Left kidney (tissue), 2 donors: ENCODE data around the gene SOBP. TPM values are rescaled to one million over a fixed set of nuclear protein-coding genes. Genes with fewer than 3 reads are reported as not detected.

Source experiments
- DNase-seq: peaks from one replicate; pipeline ENCODE4 v3.0.0-alpha.2; 2013
- polyA plus RNA-seq: library from polyadenylated mRNA; unstranded; fragments of 120-200 nt; gene quantifications from one replicate; pipeline ENCODE4 v1.2.1, GENCODE V29; 2013; ENCODE audit not compliant: insufficient read length

SOBP gene
- polyA plus RNA-seq, 1 donor: 14.8 TPM

DNA sequence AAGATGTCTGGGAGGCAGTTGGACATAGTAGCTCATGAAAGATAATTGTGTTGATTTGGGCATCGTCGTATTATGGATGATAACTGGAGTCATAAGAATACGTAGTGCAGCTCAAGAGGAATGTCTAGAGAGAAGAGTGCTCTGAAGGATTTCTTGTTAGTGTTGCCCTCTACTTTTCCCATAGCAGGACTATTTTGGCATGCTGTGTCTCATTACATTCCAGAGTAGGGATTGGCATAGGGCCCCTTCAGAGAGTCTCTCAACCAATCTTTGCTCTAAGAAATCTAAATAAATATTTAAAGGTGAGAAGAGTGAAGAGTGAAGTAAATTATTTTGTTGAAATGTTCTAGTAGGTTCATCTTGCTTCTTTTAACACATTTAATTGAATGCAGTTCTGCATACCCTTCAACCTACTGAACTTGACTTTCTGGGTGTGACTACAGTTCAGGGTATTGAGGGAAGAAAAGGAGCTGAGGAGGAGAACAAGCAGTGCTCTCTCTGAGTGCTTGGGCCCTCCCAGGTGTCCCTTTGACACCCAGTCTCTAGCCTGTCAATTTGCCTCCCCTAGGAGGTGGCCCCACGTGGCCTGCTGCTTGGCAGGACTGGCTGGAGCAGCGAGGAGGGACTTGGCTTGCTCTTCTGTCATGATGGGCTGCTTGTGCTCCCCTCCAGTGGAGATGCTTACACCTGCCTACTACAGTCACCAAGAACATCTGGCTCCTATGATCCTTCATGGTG is 33.3 kb downstream of the SOBP start:
- no peak for DNase-seq

GRCh38 chr6:107523794-107524193 is 33.9 kb downstream of the SOBP start:
- DNase-seq: no peak

GRCh38 chr6:107524626-107525025 is 34.7 kb downstream of the SOBP start:
- no peak for DNase-seq

DNA sequence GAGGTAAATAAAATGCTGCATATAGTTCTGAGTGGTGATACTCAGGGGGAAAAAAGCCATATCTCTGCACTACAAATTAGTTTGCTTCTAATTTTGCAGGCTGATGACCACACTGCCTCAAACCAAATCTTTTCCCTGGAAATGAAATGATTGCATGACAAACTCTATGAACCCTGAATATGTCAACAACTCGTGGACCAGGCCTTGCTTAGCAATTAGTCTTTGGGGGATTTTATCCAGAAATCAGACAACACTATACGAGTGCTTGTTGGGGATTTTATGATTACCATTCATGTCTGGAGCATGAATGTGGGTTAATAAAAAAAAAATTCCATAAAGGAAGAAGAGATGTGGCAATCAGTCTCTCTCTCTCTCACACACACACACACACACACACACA is 42.0 kb downstream of the SOBP start:
- no peak for DNase-seq

- DNase-seq: no peak
Observed at GRCh38 chr6:107532706-107533105, 42.8 kb downstream of the SOBP start.

- DNase-seq: no peak
Observed at GRCh38 chr6:107533415-107534059, 43.6 kb downstream of the SOBP start.

DNA sequence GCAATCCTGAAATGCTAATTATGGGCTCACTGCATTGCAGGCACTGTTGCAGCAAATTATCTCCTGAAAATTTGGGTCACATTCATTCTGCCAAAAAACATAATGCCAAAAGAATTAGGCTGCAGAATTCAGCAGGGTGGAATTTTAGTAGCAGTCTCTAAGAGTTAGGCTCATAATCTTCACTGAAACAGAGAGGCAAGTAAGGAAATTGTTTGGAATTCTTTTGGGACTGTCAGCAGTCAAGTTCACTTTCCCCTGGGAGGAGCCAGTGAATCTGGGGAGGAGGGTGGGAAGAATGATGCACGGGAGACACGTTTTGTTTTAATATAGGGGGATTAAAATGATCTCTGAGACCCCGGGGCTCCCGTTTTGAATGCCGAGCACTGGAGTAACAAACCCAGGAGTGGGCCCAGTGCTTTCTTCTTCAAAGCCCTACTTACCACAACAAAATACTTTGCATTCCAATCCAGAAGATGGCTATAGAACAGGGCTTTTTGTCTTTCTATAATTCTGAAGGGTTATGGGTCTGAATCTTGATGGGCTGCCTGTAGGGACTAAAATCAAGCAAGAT is 44.7 kb downstream of the SOBP start:
- no peak for DNase-seq

- DNase-seq: no peak
Observed at GRCh38 chr6:107535626-107536025, 45.7 kb downstream of the SOBP start.

DNA sequence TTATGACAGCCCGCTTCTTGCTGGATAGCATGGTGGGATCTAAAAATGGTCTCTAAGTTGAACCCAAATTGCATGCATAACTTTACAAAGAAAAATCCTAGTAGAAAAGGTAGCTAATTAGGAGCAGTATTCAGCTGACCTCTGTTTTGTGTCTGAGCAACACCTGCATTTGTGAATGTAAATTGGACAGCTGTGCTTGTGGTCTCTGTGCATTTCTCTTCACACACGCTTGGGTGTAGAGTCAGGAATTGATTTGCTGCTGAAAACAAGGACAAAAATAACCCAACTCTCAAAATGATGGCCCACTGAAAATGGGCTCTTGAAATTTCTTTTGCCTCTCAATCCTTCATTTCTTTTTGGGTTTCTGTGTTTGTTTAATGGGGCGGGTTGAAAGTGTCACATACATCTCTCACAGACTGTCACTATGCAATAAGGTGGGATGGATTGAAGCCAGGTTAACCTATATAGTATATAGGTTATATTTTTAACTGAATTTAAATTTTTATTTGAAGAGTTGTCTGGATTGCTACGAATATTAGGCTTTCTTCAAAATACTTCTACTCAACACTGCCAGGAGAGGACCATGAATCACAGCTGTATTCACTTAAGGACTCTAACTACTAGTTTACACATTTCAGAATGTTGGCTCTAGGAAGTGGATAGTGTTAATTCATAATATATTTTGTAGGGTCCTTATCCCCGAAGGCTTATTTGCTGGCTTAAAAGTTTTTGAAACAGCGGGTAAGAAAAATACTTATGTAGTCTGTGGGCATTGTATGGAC is 46.5 kb downstream of the SOBP start:
- DNase-seq: no peak

DNA sequence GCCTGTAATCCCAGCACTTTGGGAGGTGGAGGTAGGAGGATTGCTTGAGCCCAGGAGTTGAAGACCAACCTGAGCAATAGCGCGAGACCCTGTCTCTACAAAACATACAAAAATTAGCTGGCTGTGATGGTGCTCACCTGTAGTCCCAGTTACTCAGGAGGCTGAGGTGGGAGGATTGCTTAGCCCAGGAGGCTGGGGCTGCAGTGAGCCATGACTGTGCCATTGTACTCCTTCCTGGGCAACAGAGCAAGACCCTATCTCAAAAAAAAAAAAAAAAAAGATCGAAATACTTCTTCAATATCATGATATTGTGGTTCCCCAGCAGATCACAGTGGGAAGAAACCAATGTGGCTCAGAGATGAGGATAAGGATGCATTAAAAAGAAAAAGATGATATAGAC is 47.6 kb downstream of the SOBP start:
- DNase-seq: no peak

GRCh38 chr6:107538856-107539387 is 49.0 kb downstream of the SOBP start:
- no peak for DNase-seq

GRCh38 chr6:107539409-107539808 is 49.5 kb downstream of the SOBP start:
- DNase-seq: peak; percentile 37

GRCh38 chr6:107539849-107540464 is 50.0 kb downstream of the SOBP start:
- DNase-seq: no peak

DNA sequence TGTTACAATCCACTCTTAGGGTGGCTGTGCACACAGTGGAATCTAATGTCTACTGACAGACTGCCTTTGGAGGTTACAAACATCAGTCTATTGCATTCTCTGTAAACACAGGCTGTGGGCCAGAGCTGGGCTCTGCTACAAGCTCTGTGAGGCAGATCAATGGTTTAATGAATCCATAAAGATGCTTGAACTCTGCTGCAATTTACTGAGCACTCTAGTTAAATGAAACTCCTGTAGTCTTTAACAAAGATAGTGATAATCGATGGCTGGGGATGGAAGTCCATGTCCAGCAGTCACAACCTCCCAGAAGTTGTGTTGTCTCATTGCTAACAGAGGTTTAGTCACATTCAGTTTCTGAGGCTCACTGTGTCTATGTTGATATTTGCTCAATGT is 50.5 kb downstream of the SOBP start:
- DNase-seq: no peak

- no peak for DNase-seq
Observed at GRCh38 chr6:107542192-107542668, 52.3 kb downstream of the SOBP start.

DNA sequence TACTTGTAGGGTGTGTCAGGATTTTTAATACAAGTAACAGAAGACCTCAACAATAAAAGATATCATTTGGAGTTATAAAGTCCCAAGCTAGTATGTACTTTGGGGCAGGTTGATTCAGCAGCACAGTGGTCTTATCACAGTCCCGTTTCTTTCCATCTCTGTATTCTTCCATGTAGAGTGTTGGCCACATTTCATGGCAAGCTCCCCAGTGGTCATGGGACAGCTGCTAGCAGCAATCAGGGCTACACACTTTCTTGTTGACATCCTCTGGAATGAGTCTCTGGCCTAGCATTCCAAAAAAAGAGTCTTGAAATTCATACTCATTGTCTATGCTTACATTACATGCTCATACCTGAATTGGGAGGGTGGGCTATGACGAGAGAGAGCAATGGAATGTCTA is 53.2 kb downstream of the SOBP start:
- DNase-seq: no peak

DNA sequence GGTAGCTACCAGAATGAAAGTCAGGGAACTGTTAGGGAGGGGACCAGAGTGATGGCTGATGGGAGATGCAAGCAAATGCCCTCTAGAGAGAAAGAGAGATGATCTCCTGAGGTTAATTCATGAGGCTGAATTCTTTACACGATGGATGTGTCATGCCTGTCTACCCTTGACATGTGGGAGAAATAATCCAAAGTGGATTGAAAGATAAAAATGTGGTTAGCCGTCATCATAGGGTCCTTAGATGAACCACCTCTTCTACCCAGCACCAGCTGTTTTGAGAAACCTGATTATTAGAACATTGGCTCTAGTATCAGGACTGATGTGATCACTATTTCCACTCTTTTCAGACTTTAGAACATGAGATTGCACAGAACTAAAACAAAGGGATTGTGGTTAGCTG is 53.6 kb downstream of the SOBP start:
- no peak for DNase-seq

DNA sequence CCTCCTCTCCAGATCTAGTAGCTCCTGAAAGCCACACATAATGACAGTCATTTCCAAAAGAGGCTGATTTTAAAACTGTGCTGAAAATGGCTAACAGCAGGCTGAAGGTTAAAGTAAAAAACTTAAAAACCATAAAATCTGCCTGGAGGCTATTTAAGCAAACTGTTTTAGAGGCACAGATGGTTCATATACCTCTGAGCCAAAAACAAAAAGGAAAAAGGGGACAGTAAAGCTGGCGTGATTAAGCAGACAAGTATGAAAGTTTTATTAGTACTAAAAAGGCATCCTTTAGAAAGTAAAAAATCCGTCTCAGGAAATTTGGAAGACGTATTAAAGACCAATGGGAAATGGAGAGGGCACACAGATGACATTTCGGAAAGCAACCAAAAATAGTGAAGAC is 55.8 kb downstream of the SOBP start:
- no peak for DNase-seq

DNA sequence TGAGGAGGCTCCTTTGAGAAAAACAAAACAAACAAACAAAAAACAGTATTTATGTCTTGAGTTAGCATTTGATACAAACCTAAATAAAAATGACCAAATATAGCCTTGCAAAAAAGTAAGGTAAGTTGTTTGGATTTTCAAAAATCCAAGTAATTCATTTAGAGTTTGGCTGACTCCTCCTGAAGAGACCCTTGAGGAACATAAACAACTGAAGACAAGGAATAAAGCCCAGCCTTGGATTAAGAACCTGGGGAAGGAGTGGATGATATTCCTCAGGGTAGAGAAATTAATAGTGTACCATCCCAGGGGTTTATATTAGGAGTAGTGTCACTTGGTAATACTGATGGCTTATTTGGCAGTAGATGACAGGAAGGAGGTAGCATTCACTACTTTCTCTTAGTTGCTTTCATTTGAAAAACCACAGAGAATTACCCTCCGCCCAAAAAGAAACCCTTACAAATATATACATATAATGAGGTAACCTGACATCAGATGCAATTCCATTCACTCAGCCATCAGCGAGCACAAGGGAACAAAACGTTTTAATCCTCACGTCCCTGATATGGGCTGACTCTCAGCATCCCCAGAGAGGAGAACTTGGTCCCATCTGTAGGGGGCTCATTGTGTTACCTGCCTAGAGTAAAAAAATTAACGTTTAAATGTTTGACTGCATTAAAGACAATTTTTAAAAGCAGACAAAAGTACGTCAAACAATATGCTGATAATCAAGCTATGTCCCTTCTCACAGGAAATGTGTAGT is 57.0 kb downstream of the SOBP start:
- no peak for DNase-seq

- no peak for DNase-seq
Observed at GRCh38 chr6:107547451-107547840, 57.5 kb downstream of the SOBP start.

- DNase-seq: no peak
Observed at GRCh38 chr6:107550241-107550840, 60.4 kb downstream of the SOBP start.
